OCI-LY3 (cell line): Measurements from ENCODE around the gene ZNF213.

Source experiments
- EZH2phosphoT487 ChIP-seq: fragments of 200-600 bp; shearing (Covaris generic); IDR thresholded peaks from 2 replicates; pipeline ENCODE4 v1.6.1; 2018; ENCODE audit warnings: antibody characterized with exemption, mixed run types, low read depth
- TF ChIP-seq, protein P1 (sequence below): fragments of 200-600, 300-600 bp; sonication (generic); IDR thresholded peaks from 2 replicates; pipeline ENCODE4 v1.5.1; 2014; ENCODE audit warnings: antibody characterized with exemption, low read length, low read depth

DNA sequence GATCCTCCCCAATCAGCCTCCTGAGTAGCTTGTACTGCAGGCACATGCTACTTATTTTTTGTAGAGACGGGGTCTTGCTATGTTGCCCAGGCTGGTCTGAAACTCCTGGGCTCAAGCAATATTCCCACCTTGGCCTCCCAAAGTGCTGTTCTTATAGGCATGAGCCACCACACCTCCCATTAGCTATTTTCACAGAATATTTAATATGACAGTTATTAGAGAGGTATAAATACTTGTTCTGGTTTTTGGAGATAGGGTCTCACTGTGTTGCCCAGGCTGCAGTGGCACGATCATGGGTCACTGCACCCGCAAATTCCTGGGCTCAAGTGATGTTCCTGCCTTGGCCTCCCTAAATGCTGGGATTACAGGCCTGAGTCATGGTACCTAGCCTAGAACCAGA, 21.1 kb downstream of the ZNF213 start:
- TF ChIP-seq, protein P1, sequence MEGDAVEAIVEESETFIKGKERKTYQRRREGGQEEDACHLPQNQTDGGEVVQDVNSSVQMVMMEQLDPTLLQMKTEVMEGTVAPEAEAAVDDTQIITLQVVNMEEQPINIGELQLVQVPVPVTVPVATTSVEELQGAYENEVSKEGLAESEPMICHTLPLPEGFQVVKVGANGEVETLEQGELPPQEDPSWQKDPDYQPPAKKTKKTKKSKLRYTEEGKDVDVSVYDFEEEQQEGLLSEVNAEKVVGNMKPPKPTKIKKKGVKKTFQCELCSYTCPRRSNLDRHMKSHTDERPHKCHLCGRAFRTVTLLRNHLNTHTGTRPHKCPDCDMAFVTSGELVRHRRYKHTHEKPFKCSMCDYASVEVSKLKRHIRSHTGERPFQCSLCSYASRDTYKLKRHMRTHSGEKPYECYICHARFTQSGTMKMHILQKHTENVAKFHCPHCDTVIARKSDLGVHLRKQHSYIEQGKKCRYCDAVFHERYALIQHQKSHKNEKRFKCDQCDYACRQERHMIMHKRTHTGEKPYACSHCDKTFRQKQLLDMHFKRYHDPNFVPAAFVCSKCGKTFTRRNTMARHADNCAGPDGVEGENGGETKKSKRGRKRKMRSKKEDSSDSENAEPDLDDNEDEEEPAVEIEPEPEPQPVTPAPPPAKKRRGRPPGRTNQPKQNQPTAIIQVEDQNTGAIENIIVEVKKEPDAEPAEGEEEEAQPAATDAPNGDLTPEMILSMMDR = no peak
- no peak for TF ChIP-seq EZH2phosphoT487
